GM19452 (cell line): ENCODE measurements around the gene PICALM.
A peak's percentile ranks its signal among the peaks of the same experiment; 100 is the strongest.
"Not testable (repeated sequence)": the region's sequence is repeated elsewhere in the genome, so short reads cannot be mapped to it uniquely, and the experiment has no call there.

Source experiments
- ATAC-seq: cut with Tn5 transposase; IDR thresholded peaks from one replicate; pipeline ENCODE4 v1.9.1; 2021; ENCODE audit not compliant: unreplicated experiment

The PICALM gene

DNA sequence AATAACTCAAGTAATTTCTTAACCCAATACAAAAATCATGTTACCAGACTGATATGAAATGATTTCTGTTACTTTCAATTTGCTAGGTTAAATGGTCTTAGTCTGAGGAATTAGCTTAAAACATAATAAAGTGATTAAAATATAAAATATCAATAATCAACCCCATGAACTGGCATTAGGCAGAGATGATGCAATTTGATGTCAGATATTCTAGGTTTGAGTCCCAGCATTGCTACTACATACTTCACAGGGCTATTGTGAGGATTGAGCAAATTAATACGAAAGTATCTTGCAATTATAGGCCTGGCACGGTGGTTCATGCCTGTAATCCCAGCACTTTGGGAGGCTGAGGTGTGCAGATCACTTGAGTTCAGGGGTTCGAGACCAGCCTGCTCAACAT lies 66.5 kb downstream of the PICALM start:
- ATAC-seq = no peak

DNA sequence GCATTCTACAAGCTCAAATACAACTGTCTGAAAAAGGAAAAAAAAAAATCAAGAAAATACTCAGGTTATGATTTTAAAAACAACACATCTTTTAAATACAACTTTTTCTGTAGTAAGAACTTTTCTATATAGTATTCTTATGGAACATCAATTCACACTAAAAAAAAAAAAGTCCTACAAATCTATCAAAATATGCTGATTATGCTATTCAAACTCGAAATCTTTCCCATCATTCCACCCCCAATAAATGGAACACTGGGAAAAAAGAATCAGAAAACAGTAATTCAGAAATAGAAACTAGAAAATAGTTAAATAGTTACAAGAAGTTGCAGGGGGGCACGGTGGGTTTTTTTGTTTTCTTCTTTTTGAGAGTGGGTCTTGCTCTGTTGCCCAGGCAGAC lies 77.4 kb downstream of the PICALM start:
- no peak for ATAC-seq

DNA sequence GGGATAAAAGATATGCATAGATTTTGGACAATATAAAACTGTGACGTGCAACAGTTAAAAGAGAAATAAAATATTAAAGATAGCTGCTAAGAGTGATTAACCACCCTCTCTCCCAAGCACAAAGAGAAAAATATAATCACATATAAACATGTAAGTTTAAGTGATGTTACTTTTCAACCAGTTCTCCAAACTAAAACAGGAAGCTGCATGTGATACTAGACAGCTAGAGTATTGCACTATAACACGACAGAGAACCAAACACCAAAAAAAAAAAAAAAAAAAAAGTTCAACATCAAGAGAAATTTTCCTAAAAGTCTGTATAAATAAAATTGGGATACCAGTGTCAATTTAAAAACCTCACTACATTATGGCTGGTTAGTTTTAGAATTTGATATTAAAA lies 79.1 kb downstream of the PICALM start:
- ATAC-seq = no peak

DNA sequence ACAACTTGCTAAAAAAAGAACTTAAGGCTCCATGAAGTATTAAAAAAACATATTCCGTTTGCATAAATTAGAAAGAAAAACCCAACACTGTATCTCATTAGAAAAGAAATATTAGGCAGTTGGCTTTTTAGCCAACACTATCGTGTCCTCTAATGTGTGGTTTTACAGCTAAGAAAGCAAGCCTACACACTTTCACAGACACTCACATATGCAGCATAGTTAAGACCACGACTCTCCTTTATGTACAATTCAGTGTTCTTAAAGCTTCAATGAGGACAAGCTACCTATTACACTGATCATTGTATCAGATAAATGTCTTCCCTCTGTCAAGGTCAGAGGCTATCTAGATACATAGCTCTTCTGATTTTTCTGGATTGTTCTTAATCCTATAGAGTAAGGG lies 80.1 kb downstream of the PICALM start:
- ATAC-seq = no peak

DNA sequence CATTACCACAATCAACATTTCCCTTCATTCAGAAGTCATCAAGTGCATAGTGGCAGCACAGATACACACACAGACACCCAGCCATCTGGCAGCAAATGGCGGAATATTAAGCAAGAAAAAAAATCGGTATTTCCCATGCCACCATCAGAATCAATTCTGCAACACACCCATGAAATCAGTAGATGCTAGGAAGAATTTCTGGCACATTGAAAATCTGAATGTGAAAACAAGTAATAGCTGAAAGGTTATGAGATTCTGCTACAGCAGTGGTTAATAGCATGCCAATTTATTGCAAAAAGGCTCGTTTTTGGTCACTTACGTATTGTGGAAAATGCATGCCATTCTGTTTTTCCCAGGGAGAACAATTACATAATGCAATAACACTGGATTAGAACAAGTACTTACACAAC lies 91.1 kb downstream of the PICALM start:
- no peak for ATAC-seq

DNA sequence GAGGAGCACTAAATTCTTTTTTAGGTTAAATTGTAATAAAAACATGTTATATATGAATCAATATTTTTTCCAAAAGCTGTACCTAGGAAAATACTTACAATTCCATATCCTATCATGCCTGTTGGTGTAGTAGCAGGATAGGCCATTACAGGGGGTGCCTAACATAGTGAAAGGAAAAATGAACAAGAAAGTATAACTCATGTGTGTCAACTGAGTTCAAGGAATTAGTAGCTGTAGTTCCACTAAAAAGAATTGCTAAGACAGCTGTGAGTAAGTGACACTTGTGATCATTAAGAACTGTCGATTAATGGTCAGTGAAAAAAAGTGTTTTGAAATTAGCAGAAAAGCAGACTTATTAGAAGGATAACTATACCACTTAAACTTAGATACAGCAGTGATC lies 92.4 kb downstream of the PICALM start:
- no peak for ATAC-seq

DNA sequence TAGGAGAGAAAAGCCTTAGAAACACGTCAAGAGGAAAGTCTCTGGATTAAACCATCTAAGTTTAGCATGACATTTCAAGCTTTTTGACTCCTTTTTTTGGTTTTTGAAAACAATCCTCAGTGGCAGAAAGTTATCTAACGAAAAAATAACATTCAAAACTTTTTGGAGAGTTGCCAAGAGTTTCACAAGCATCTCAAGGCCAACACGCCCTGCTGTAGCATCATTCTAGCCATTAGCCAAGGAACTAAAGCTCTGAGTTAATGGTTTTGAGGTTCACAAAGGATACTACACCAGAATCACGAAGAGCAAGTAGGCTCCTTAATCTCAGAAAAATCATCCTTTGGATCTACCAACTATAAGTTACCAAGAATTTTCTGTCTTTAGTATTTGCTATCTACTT lies 94.8 kb downstream of the PICALM start:
- ATAC-seq = no peak

DNA sequence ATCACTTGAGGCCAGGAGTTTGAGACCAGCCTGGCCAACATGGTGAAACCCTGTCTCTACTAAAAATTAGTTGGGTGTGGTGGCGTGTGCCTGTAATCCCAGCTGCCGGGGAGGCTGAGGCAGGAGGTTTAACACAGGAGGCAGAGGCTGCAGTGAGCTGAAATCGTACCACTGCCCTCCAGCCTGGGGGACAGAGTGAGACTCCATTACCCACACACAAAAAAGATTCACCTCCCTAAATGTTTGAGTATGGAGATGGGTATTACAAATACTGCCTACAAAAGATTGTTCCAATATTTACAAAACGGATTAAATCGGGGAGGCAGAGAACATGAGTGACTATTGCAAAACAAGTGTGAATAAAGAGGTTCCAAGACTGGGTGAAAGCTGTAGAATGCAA lies 98.3 kb downstream of the PICALM start:
- no peak for ATAC-seq

DNA sequence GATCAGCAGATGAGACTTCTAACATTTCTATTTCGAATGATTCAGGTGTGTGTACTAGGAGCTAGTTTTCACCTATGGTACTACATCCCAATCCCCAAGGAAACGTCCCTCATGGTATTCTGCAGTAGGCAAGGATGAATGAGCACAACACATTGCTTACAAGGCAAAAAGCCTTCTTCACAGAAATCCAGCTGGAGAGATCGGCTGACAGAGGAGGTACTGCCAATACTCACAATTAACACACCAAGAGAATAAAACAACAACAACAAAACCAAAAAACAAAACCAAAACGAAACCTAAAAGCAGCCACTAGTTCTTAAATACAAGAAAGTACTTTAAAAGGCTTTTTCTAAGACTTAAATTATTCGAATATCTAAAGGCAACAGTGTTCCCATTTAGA lies 101.4 kb downstream of the PICALM start:
- no peak for ATAC-seq

DNA sequence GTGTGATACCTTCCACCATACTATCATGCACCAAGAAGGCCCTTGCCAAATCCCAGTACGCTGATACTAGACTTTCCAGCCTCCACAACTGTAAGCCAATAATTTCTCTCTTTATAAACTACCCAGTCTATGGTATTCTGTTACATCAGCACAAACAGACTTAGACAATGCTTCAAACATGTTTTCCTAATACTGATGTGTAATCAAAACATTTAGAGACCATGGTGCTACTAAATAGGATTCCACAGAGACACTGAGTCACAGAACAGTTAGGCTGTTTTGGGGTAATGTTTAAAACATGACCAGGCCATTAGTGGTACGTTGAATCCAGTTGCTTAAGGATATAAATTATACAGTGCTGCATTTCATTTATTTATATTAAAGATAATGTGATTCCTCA lies 103.7 kb downstream of the PICALM start:
- ATAC-seq = no peak

DNA sequence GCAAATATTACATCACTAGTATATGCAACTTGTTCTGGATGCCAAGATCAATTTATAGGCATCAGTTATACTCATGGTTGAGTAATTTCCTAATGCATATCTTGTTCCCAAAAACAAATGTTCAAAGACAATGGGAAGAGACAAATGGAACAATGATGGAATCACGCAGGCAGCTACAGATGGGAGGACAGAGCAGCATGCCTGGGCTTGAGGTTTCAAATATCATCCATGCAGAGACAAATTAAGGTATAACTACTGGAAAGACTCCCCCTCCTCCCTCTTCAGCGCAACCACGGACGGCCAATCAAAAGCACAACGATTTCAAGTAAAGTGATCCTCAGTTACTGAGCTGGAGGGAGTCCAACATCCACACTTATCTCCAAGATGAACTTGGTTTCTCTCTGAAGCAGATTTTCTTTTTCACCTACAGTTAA lies 106.9 kb downstream of the PICALM start:
- ATAC-seq = no peak

DNA sequence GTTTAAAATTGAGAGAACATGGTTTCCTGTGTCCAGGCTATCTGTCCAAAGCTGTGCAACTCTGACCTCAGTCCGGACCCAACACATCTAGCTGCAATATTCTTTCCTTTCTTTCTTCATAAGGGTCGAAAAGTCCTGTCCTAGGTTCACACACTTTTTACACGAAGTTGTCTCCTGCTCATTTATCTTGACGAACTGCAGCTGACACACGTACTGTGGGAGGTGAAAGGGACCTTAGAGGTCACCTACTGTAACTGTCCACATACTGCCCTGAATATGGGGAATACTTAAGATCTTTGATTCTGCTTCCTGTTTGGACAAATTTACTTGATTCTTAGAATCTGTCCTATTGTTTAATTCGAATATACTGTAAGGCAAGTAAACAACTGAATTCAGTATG lies 107.8 kb downstream of the PICALM start:
- ATAC-seq = no peak

DNA sequence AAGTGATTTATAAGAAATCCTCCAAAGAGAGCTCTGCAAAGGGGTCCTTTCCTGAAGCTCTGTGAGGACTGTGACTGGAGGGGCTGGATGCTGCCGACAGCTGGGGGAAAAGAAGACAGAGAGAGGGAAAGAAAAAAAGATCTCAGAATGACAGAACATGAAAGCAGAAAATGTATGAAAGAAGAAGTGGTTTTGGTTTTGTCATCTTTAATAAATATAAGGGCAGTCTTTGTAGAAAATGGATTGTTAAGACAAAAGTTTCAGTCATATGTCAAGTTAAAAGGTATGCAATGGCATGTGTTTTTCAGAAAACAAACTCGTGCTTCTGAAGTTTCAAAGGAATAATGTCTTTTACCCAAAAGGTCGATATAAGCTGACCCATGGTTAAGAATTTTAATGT lies 108.2 kb downstream of the PICALM start:
- ATAC-seq = no peak

DNA sequence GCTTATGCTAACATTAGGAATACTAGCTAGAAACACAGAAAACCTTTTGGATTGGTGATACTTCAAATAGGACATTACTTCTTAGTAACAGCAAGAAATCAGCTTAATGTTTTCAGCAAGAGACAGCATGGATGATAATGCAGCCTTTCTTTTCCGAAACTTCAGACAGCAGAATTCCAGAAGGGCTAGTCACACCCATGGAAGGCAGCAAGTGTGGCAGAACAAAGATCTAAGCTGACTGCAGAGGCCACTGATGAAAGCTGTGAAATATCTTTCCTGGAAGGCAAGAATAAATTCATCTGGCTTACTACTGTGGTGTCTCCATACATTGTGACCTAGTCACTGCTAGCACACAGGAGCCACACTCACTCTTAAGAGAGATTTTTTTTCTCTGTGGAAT lies 113.4 kb downstream of the PICALM start:
- no peak for ATAC-seq

DNA sequence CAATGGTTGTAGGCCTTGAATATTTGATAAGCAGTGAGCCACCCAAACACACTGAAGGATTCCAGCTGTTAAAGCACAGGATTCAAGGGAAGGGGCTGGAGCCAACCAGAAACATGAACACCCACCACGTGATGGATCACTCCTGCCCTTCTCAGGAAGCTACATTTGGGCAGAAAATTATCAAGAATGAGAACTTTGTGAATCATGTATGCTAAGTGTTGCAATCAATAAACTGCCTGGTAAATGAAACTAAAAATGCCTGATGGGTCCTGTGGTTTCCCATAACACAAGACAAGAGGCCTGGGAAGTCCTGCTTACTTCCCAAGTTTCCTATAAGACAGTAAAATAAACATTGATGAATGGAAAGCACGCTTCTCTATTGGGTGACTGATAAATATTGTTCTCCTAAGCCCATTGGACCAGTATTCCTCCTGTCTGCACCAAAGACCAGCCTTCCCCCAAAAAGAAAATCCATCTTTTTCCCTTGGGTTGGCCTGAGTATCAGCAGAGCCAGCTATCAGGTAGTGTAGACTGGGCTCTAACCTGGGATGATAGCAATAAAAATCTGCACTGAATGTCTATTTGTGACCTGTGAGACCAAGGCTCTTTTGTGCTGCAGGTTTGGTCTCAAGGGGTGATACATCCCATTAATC lies 115.3 kb downstream of the PICALM start:
- no peak for ATAC-seq

DNA sequence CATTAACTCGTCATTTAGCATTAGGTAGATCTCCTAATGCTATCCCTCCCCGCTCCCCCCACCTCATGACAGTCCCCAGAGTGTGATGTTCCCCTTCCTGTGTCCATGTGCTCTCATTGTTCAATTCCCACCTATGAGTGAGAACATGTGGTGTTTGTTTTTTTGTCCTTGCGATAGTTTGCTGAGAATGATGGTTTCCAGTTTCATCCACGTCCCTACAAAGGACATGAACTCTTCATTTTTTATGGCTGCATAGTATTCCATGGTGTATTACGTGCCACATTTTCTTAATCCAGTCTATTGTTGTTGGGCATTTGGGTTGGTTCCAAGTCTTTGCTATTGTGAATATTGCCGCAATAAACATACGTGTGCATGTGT lies 116.8 kb downstream of the PICALM start:
- not testable (repeated sequence) for ATAC-seq

DNA sequence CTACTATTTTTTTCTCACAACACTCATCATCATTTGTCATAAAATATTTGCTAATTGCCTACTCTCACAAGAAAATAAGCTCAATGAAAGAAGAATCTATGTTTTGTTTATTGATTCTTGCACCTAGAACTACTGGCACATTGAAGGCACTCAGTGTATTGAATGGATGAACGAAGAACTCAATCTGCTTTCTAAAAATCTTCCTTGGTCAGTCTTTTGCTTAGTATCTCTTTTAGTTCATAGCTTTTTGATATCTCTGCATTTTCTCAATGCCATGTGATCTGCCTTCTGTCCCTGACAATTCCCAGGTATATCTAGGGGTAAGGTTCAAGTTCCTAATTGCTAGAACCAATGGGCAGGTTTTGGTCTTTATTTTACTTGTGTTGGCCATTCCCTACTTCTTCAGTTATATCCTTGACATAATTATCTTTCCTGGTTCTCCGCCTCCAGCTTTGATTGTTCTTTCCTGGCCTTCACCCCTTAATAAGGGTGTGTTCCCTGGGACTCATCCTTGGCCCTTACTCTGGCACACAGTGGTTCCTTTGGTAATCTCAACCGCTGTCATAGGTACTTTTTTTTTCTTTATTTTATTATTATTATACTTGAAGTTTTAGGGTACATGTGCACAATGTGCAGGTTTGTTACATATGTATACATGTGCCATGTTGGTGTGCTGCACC lies 117.3 kb downstream of the PICALM start:
- ATAC-seq = no peak

DNA sequence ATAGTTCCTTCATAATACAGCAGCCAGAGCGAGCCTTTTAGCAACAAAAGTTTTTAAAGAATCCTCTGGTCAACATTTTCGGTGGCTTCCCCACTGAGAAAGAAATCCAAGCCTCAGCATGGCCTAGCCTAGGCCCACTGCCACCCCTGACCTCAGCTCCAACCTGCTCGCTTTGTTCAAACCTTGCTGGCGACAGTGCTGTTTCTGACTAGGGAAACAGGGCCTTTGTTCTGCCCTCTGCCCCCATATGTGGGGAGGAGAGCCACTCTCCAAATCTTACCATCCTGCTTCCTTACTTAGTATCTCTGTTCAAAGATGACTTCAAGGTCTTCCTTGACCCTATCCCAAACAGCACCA lies 117.9 kb downstream of the PICALM start:
- no peak for ATAC-seq

DNA sequence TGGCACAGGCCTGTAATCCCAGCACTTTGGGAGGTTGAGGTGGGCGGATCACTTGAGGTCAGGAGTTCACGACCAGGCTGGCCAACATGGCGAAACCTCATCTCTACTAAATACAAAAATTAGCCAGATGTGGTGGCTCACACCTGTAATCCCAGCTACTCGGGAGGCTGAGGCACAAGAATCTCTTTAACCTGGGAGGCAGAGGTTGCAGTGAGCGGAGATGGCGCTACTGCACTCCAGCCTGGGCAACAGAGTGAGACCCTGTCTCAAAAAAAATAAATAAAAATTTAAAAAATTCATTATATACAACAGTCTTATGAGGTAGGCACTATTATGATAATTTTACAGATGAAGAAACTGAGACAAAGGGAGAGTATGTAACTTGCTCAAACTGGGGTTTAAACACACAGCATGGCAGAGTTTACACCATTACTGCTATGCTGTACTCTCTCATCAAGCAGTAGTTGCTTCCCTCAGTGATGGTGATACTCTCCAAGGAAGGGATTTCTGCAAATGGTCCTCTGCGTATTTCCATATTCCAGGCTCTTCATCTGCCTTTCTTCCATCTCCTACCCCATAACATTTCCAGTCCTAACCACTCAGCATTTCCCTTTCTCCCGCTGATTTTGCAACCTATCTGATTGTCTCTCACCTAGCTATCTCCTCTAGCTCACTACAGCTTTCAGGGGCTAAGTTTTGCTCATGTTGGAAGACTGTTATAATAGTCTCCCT lies 118.4 kb downstream of the PICALM start:
- ATAC-seq = no peak

DNA sequence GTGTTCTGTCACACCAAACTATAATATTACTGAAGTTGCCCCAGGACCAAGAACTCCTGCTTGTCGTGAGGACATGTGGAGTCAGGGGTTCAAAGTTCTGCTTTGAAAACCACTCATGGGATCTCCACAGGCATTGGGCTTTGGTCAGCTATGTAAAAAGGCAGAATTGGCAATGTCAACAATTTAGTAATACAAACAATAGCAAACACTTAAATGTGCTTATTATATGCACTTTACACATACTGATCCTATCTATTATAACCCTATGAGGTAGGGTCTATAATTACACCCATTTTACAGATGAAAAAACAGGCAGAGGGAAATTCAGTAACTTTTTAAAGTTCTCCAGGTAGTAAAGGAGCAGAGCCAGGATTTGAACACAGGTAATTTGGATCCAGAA lies 119.1 kb downstream of the PICALM start:
- ATAC-seq = no peak

DNA sequence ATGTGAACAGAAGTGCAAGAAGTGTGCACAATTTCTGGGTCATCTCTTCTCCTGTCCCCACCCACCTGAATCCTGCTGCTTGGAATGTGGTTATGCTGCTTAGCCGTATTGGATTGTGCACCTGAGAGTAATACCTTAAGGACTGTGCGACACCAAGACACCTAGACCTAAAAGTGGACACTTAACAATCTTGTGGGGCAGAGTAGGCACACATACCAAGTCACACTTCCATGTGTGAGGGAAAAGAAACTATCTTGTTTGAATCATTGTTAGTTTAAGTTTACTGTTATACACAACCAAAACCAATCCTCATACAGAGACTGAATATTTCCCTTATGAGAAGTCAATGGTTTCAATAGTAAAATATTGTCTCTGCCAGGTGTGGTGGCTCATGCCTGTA lies 120.0 kb downstream of the PICALM start:
- ATAC-seq = no peak

DNA sequence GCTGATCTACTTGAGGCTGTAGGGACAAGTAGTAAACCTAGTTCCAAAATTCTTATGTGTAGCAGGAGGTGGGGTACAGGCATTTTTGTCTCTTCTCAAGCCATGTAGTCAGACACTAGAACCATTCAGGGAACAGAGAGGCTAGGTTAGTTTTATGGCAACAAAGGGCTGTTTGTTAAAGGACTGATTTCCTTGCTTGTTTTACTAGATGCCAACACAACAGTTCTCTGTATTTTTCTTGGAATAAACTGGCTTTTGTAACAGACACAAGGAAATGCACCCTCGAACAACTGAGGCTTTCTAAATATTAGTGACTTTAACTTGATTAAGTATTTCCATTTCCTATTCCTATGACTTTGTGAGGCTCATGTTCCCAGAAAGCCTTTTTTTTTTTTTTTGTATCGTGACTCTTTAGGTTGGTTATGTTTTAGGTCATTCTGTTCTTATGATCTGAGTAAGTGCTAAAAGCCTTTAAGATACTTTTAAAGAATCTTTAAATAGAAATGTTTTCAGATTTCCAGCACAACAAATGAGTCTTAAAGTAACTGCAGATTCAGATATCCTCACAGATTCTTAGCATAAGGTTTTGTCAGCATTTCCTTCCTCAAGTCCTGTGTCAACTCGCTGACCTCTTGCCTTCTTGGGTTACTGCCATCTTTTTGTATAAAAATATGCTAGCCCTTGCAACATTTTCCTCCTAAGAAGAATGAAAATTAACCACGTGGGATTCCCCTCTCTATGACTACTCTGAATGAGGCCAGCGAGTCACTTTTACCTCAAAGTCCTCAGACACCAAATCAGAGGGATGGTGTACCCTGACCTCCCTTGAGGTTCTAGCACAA lies 121.2 kb downstream of the PICALM start:
- ATAC-seq = peak; percentile 54
